Measurements from ENCODE around the gene ZNF629. TPM values are rescaled to one million over a fixed set of nuclear protein-coding genes. Genes with fewer than 3 reads are reported as not detected.
A peak's percentile ranks its signal among the peaks of the same experiment; 100 is the strongest.

Gene ZNF629
- total RNA-seq, 1 experiment from 2014 or later, result 4.8 TPM

GRCh38 chr16:30794634-30795033 lies 7.6 kb upstream of the ZNF629 start:
- no peak overlapping the region for H3K4me3 ChIP-seq (ENCODE audit: low read length)
- H3K9me2 ChIP-seq (replicated peaks; ENCODE audit: insufficient read depth, low read length), result no peaks in the 10 kb centered on the region
- no peaks in the 10 kb centered on the region for H3K79me2 ChIP-seq (ENCODE audit: low read length)
- no peak for DNase-seq
- H3K27me3 ChIP-seq (ENCODE audit: low read length), result no peaks in the 10 kb centered on the region
- no peak overlapping the region for H3K4me2 ChIP-seq (ENCODE audit: low read depth, low read length, poor library complexity, severe bottlenecking)
- H3K9ac ChIP-seq (ENCODE audit: low read length), result no peak overlapping the region
- H2AFZ ChIP-seq (ENCODE audit: low read length), result no peak overlapping the region
- no peaks in the 10 kb centered on the region for H3K9me3 ChIP-seq (ENCODE audit: low read length)
- H3K4me1 ChIP-seq (ENCODE audit: low read length), result no peaks in the 10 kb centered on the region
- no peaks in the 10 kb centered on the region for H3K36me3 ChIP-seq (ENCODE audit: insufficient read depth, low read length)
- H3K27ac ChIP-seq (ENCODE audit: low read length), result no peak overlapping the region
- no peaks in the 10 kb centered on the region for H4K20me1 ChIP-seq (ENCODE audit: insufficient read depth, low read depth, low read length)

DNA sequence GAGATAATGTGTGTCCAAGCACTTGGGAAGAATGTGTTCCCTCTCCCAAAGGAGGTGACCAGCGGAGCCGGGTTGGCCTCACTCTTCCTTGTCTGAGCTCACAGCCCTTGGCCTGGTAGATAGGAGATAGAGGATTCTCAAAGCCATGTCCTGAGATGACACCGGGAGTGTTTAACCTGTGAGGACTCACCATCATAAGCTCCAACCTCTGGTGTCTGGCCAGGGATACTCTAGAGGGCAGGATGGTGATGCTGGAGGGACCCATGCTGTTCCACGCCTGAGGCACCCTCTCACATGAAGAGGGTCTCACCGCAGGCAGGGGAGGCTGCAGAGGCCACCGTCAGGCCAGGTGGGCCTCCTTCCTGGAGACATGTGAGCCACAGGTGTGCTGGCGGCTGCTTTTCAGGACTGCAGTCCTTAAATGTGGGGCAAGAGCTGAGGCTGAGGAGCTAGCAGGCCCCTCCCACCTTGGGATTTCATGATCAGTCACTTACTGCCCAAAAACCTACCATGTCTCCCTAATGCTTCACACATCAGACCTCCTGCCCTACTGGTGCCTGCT lies 6.6 kb upstream of the ZNF629 start:
- no peak overlapping the region for H3K4me2 ChIP-seq (ENCODE audit: low read depth, low read length, poor library complexity, severe bottlenecking)
- no peak overlapping the region for H3K4me3 ChIP-seq (ENCODE audit: low read length)
- H3K9me3 ChIP-seq (ENCODE audit: low read length), result no peaks in the 10 kb centered on the region

DNA sequence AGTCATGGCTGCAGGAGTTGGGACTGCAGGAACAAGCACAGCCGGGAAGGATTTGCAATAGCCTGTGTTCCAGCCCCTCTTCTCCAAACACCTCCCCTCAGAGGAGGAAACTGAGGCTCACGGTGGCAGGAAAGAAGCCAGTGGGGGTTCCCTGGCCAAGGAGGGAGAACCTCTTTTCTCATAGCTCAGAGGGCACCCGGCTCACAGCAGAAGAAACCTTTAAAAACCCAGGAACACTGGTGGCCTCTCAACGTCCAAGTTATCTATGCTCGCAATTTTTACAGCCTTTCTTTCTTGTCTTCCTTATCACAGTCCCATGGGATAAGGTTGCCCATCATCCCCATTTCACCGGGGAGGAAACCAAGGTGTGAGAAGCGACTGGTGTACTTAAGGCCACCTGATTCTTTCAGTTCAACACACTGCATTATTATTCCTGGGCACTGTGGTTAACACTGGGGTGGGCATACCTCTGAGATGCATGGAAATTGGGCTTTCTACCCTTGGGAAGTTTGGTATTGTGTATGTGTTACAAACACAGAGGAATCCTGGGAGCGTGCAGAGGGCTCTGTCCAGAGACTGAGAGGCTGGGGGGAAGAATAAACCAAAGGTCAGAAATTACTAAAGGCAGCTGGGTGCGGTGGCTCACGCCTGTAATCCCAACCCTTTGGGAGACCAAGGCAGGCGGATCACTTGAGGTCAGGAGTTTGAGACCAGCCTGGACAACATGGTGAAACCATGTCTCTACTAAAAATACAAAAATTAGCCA lies 791 bp upstream of the ZNF629 start:
- no peaks in the 10 kb centered on the region for H3K9me3 ChIP-seq (ENCODE audit: low read length)
- no peaks in the 10 kb centered on the region for H3K36me3 ChIP-seq (ENCODE audit: insufficient read depth, low read length)
- peak overlapping the region; percentile 74 for H3K4me2 ChIP-seq (ENCODE audit: low read depth, low read length, poor library complexity, severe bottlenecking)
- no peaks in the 10 kb centered on the region for H4K20me1 ChIP-seq (ENCODE audit: insufficient read depth, low read depth, low read length)
- peak overlapping the region; percentile 74 for H3K9ac ChIP-seq (ENCODE audit: low read length)
- peak overlapping the region; percentile 75; the same call in 1 of the 2 replicates for H2AFZ ChIP-seq (ENCODE audit: low read length)
- peak overlapping the region; percentile 74 for H3K4me3 ChIP-seq (ENCODE audit: low read length)
- H3K9me2 ChIP-seq (replicated peaks; ENCODE audit: insufficient read depth, low read length), result no peaks in the 10 kb centered on the region
- H3K79me2 ChIP-seq (ENCODE audit: low read length), result peaks cover 9% of the 10 kb centered on the region
- no peaks in the 10 kb centered on the region for H3K27me3 ChIP-seq (ENCODE audit: low read length)
- DNase-seq, result no peak
- peaks cover 11% of the 10 kb centered on the region for H3K4me1 ChIP-seq (ENCODE audit: low read length)
- H3K27ac ChIP-seq (ENCODE audit: low read length), result no peak overlapping the region

More for the DNA sequence above, 6.6 kb upstream of the ZNF629 start:
- Histone ChIP-seq H3K9me2 (replicated peaks; ENCODE audit: insufficient read depth, low read length) (no peaks in the 10 kb centered on the region), H3K36me3 (ENCODE audit: insufficient read depth, low read length) (no peaks in the 10 kb centered on the region), H4K20me1 (ENCODE audit: insufficient read depth, low read depth, low read length) (no peaks in the 10 kb centered on the region), H3K27me3 (ENCODE audit: low read length) (no peaks in the 10 kb centered on the region), H2AFZ (ENCODE audit: low read length) (no peak overlapping the region), H3K27ac (ENCODE audit: low read length) (no peak overlapping the region), H3K9ac (ENCODE audit: low read length) (no peak overlapping the region), H3K4me1 (ENCODE audit: low read length) (no peaks in the 10 kb centered on the region), H3K79me2 (ENCODE audit: low read length) (no peaks in the 10 kb centered on the region)
- no peak for DNase-seq

GRCh38 chr16:30786115-30786935 lies 680 bp downstream of the ZNF629 start:
- H3K4me1 ChIP-seq (ENCODE audit: low read length), result peaks cover 11% of the 10 kb centered on the region
- H3K9ac ChIP-seq (ENCODE audit: low read length), result peak overlapping the region; percentile 74
- H3K4me2 ChIP-seq (ENCODE audit: low read depth, low read length, poor library complexity, severe bottlenecking), result peak overlapping the region; percentile 74
- no peaks in the 10 kb centered on the region for H3K36me3 ChIP-seq (ENCODE audit: insufficient read depth, low read length)
- no peaks in the 10 kb centered on the region for H3K9me3 ChIP-seq (ENCODE audit: low read length)
- no peaks in the 10 kb centered on the region for H3K27me3 ChIP-seq (ENCODE audit: low read length)
- no peak overlapping the region for H2AFZ ChIP-seq (ENCODE audit: low read length)
- H3K9me2 ChIP-seq (replicated peaks; ENCODE audit: insufficient read depth, low read length), result no peaks in the 10 kb centered on the region
- H4K20me1 ChIP-seq (ENCODE audit: insufficient read depth, low read depth, low read length), result no peaks in the 10 kb centered on the region
- peak overlapping the region; percentile 74 for H3K4me3 ChIP-seq (ENCODE audit: low read length)
- DNase-seq, result no peak
- H3K79me2 ChIP-seq (ENCODE audit: low read length), result peaks cover 9% of the 10 kb centered on the region
- no peak overlapping the region for H3K27ac ChIP-seq (ENCODE audit: low read length)

GRCh38 chr16:30785126-30786106 lies 1.6 kb downstream of the ZNF629 start:
- H2AFZ ChIP-seq (ENCODE audit: low read length), result no peak overlapping the region
- no peaks in the 10 kb centered on the region for H4K20me1 ChIP-seq (ENCODE audit: insufficient read depth, low read depth, low read length)
- H3K4me3 ChIP-seq (ENCODE audit: low read length), result peak overlapping the region; percentile 74
- peaks cover 11% of the 10 kb centered on the region for H3K4me1 ChIP-seq (ENCODE audit: low read length)
- peaks cover 9% of the 10 kb centered on the region for H3K79me2 ChIP-seq (ENCODE audit: low read length)
- DNase-seq, result no peak
- H3K9me3 ChIP-seq (ENCODE audit: low read length), result no peaks in the 10 kb centered on the region
- no peaks in the 10 kb centered on the region for H3K9me2 ChIP-seq (replicated peaks; ENCODE audit: insufficient read depth, low read length)
- H3K4me2 ChIP-seq (ENCODE audit: low read depth, low read length, poor library complexity, severe bottlenecking), result peak overlapping the region; percentile 74
- no peaks in the 10 kb centered on the region for H3K36me3 ChIP-seq (ENCODE audit: insufficient read depth, low read length)
- H3K27ac ChIP-seq (ENCODE audit: low read length), result no peak overlapping the region
- H3K27me3 ChIP-seq (ENCODE audit: low read length), result no peaks in the 10 kb centered on the region
- peak overlapping the region; percentile 74 for H3K9ac ChIP-seq (ENCODE audit: low read length)

DNA sequence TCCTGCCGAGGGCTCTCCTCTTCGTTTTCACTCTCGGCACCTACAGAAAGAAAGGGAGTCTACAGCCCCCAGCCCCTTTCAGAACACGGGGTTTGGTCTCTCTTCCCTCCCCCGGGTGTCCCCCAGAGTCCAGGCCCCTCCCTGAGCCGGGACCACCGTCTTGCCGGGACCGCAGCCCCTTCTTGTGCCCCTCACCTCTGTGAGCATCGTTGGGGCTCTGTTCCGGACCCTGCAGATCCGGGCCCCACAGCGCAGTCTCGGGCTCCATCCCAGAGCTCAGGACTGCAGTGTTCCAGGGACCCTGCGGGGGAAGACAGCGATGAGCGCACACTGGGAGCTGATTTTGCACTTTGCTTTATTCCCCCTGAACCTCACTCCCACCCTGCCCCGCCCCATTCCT lies 2.8 kb downstream of the ZNF629 start:
- H3K4me1 ChIP-seq (ENCODE audit: low read length), result peaks cover 11% of the 10 kb centered on the region
- H4K20me1 ChIP-seq (ENCODE audit: insufficient read depth, low read depth, low read length), result no peaks in the 10 kb centered on the region
- H3K27ac ChIP-seq (ENCODE audit: low read length), result no peak overlapping the region
- H2AFZ ChIP-seq (ENCODE audit: low read length), result no peak overlapping the region
- H3K36me3 ChIP-seq (ENCODE audit: insufficient read depth, low read length), result no peaks in the 10 kb centered on the region
- H3K9ac ChIP-seq (ENCODE audit: low read length), result no peak overlapping the region
- H3K9me3 ChIP-seq (ENCODE audit: low read length), result no peaks in the 10 kb centered on the region
- H3K27me3 ChIP-seq (ENCODE audit: low read length), result no peaks in the 10 kb centered on the region
- peaks cover 9% of the 10 kb centered on the region for H3K79me2 ChIP-seq (ENCODE audit: low read length)
- no peaks in the 10 kb centered on the region for H3K9me2 ChIP-seq (replicated peaks; ENCODE audit: insufficient read depth, low read length)
- H3K4me3 ChIP-seq (ENCODE audit: low read length), result no peak overlapping the region
- H3K4me2 ChIP-seq (ENCODE audit: low read depth, low read length, poor library complexity, severe bottlenecking), result no peak overlapping the region
- DNase-seq, result no peak

DNA sequence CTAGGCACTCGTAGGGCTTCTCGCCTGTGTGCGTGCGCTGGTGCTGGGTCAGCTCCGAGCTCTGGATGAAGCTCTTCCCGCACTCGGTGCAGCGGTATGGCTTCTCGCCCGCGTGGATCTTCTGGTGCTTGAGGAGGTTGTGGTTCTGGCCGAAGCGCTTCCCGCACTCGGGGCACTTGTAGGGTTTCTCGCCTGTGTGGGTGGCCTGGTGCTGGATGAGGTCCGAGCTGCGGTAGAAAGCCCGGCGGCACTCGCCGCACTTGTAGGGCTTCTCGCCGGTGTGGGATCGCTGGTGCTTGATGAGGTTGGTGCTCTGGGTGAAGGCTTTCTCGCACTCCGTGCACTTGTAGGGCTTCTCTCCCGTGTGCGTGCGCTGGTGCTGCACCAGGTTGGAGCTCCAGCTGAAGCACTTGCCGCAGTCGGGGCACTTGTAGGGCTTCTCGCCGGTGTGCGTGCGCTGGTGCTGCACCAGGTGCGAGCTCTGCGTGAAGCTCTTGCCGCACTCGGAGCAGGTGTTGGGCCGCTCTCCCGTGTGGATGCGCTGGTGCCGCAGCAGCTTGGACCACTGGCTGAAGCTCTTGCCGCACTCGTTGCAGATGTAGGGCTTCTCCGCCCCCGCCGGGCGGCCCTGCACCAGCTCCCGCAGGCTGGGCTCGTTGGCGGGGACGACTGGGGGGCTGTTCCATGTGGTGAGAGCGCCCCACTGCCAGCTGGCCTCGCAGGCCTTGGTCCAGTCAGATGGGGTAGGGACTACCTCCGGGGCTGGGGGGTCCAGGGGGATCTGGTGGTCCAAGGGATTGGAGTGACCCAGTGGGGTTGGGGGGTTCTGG lies 3.5 kb downstream of the ZNF629 start:
- Histone ChIP-seq H4K20me1 (ENCODE audit: insufficient read depth, low read depth, low read length) (no peaks in the 10 kb centered on the region), H3K4me1 (ENCODE audit: low read length) (peaks cover 11% of the 10 kb centered on the region), H2AFZ (ENCODE audit: low read length) (no peak overlapping the region), H3K9ac (ENCODE audit: low read length) (no peak overlapping the region), H3K9me3 (ENCODE audit: low read length) (no peaks in the 10 kb centered on the region), H3K4me3 (ENCODE audit: low read length) (no peak overlapping the region), H3K27ac (ENCODE audit: low read length) (no peak overlapping the region), H3K27me3 (ENCODE audit: low read length) (no peaks in the 10 kb centered on the region), H3K4me2 (ENCODE audit: low read depth, low read length, poor library complexity, severe bottlenecking) (no peak overlapping the region), H3K79me2 (ENCODE audit: low read length) (peaks cover 9% of the 10 kb centered on the region), H3K9me2 (replicated peaks; ENCODE audit: insufficient read depth, low read length) (no peaks in the 10 kb centered on the region), H3K36me3 (ENCODE audit: insufficient read depth, low read length) (no peaks in the 10 kb centered on the region)
- no peak for DNase-seq

Measured in Karpas-422 (cell line).